Endometrium (tissue), 2 donors: ENCODE data around the gene NELFB.

Experiments used
- FAIRE-seq: peaks from 2 replicates; lab custom pipeline; 2012; peaks lifted over from hg19 to GRCh38; lab: Jason Lieb, UNC
- donor health status: control.
- donor health status: control.

The NELFB gene

DNA sequence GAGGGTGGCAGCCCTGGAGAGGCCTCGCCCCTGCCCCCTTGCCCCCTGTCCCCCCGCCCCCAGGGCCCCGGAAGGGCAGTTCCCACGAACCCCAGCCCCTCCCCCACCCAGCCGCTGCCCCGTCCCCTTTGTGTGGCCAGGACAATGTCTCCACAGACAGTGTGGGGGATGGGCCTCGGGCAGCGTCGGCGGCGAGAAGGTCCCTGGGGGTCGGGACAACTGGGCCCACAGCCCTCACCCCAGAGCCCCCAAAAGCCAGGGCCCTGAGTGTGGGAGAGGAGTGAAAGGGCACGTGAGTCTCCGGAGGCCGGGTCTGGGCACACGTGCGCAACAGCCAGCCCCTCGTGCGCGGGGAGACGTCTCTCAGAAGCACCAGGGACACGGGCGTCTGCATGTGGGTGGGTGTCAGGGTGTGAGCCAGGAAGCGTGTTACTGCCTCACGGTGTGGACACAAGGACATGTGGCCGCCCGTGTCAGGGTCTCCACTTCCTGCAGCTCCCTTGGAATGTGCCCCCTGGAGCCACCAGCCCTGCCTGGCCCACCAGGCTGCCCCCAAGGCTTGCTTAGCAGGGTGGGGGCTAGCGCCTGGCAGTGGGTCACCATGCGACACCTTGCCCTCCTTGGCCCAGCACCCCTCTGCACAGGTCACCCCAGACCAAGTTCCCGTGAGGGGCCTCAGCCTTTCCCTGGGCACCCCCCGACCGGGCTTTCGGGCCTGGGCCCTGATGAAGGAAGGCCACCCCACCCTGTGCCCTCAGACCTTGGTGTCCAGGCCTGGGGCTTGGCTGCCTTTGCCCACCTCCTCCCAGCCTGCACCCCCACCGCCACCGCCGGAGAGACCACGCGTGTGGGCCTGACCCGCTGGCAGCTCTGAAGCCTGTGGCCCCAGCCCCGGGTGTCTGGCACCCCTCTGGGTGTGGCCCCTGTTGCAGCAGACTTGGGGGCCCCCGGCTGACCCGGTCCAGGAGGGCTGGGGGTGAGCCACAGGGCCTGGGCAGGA, 59.7 kb downstream of the NELFB start:
- FAIRE-seq: no peak

DNA sequence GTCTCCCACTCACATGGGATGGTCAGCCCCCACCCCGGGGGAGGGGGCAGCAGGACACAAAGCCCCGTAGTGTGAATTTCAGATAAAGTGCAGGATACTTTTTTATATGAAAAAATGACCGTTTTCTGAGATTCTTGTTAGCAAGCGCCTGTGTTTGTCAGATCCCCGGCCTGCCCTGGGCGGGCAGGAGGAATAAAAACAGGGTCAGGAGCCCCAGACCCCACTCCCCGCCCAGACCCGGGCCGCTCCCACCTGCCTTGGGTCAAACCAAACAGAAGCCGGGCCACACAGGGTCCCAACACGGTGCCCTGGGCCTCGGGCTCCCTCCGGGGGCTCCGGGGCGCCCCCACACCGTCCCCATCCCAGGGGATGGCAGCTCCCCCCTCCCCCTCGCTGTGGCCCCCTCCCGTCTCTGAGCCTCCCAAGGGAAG, 60.5 kb downstream of the NELFB start:
- FAIRE-seq: no peak

DNA sequence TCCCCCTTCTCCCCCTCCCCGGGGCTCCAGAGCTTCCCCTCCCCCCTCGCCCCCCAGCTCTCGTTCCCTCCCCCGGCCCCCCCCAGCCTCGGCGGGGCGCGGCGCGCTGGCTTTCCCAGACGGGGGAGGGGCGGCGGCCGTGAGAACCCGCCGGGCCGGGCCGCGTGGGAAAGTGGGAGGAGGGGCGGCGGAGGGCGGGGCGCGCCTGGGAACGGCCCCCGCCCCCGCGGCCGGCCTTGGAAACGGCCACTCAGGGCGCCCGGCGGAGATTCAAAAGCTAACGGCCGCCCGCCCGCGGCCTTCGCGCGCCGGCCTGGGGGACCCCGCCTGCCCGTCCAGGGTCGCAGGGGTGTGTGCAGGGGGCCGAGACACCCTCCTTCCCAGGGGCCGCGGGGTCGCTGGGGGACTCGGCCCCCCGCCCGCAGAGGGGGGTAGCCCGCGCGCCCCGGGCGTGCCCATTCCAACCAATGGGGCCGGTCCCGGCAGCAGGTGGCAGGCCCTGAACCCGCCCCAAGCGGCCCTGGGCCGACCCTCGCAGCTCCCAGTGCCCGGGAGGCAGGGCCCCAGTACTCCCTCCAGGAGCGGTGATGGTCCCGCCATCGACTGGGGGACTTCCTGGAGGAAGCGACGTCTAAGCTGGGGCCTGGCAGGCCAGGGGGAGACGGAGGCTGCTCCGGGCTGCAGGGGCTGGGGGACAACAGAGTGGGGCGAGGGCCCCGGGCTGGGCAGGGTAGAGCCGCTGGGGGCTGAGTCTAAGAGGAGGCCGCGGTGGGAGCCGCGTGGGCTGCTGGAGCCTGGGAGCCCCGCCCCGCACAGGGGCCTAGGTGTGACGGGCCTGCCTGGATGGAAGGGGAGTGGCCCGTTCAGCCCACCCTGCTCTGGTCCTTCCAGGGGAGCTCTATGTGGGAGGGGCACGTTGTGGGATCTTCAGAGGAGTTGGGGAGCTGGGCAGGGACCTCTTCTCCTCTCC, 61.2 kb downstream of the NELFB start:
- no peak for FAIRE-seq

DNA sequence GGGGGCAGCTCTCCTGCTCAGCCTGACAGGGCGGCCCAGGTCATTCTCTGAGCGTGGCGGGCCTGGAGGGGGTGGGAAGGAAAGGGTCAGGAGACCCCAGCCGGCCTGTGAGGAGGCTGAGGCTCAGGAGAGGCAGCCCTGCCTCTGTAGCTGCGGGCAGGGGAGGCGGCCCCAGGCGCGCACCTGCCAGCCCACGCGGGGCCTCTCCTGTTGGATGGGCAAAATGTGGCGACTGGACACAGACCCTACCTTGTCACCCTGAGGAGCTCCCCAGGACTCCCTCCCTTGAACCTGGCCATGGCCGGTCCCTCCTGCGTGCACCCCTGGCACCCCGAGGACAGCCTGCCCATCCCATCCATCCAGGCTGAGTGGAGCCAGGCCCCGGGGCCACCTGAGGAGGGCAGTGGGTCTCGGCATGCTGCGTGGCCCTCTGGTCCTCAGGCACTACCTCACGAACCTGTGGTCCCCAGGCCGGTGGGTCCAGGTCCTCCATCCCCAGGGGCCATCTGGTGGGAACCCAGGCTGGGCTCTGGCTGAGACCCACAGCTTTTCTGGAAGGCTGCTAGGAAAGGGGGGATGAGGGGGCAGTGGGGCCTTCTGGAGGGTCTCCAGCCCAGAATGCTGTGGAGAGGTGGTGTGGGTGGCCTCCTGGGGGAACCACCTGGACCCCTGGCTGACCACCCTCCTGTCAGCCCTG, 62.0 kb downstream of the NELFB start:
- no peak for FAIRE-seq

DNA sequence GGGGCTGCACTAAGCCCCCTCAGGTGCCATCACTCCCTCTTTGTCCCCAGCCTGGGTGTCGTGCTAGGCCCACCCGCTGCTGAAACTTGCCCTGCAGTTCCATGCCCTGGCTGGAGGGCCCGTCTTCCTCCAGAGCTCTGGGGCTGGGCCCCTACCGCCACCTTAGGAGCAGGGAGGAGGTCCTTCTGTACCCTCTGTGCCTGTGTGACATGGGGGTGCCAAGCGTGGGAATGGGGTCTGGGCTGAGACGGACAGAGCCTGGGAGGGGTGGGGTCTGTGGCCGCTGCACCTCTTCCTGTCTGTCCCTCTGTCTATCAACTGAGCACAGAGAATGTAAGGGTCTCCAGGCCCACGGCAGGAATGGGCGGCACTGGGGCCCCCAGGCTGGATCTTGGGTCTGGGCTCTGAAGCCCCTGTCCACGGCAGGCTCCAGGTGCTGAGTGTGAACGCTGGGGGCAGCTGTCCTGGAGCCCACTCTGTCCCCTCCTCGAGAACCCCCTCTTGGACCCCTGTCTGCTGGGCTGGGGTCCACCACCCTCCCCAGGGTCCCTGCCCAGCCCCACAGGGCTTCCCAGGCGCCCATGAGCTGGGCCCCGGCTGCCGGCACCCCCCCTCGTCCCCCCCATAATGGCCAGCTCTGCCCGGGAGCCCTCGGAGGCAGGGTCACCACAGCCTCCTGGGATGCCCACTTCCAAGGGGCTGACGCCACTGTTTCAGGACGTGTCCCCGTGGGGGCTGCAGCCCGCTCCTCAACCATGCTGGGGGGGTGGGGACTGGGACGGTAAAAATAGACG, 62.8 kb downstream of the NELFB start:
- FAIRE-seq: no peak

DNA sequence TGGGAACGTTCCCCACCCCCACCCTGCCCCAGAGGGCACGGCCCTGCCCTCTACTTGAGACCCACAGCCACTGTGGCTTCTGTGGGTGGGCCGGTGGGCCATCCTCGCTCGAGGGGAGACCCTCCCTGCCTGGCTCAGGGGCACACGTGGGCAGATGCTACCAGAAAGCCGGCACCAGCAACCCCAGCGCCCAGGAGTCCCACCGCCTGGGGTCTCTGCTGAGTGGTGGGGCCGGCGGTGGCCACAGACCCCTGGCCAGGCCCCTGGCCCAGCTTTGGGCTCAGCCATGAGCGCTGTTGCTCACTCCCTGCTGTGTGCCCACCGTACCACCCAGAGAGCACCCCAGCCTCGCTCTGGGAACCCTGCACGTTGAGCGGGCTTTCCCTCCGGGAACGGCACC, 63.5 kb downstream of the NELFB start:
- FAIRE-seq: no peak

DNA sequence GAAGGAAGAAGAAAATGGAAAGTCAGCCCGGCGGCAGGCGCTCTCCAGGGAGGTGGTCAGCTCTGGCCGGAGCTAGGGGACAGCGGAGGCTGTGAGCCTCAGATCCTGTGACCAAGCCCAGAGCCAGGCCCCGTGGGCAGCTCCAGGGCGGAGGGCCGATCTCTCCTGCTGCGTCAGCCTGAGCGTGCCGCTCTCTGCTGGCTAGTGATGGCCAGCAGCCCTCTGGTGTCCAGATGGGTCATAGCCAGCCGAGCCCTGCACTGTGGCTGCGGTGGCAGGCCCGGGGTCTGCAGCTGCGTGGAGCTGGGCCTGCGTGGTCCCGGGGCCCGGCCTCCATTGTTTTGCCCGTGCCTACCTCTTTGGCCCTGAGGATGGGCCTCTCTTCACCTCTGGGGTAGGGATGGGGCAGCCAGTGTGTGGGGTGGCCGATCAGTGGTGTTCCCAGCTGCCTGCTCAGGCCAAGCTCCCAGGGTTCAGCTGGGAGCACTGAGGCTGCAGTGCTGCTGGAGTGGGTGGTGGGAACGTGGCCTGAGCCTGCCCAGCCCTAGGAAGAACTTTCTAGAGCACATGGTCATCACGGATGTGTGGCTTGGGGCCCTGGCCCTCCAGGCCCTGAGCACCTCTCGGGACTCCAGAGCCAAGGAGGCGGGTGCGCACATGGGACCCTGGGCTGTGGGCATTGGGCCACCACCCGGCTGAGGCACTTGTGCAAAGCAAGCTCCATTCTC, 64.0 kb downstream of the NELFB start:
- no peak for FAIRE-seq

DNA sequence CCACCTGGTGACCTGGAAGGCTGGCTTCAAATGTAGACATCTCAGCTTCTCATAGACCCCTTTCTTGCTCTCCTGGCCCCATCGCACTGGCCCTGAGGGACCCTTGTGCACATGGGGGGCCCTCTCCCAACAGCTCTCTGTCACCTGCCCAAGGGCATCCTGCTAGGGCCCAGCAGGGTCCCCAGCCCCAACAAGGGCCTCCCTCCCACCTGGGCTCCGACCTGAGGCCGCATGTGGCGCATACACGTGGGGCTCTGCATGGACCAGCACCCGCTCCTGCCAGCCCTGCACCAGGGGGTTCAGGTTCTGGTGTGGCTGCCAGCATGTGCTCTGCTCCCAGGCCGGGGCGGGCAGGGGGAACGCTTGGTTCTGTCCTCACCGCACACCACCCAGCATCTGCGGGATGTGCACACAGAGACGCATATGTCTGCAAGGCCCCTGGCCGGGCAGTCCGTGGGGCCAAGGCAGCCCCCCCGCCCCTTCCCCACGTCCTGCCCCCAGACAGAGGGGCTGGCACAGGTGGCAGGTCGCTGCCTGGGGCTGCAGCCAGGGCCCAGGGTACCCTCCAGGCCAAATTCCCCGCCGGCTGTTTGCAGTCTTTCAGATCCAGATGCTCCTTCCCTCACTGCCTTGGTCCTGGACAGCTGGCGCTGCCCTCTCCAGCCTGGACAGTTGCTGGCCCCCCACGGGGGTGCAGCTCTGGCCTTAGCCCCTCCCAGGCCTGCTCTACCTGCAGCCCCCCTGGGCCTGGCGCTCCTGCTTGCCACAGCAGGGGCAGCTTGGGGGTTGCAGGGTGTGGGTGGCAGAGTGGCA, 64.8 kb downstream of the NELFB start:
- no peak for FAIRE-seq

DNA sequence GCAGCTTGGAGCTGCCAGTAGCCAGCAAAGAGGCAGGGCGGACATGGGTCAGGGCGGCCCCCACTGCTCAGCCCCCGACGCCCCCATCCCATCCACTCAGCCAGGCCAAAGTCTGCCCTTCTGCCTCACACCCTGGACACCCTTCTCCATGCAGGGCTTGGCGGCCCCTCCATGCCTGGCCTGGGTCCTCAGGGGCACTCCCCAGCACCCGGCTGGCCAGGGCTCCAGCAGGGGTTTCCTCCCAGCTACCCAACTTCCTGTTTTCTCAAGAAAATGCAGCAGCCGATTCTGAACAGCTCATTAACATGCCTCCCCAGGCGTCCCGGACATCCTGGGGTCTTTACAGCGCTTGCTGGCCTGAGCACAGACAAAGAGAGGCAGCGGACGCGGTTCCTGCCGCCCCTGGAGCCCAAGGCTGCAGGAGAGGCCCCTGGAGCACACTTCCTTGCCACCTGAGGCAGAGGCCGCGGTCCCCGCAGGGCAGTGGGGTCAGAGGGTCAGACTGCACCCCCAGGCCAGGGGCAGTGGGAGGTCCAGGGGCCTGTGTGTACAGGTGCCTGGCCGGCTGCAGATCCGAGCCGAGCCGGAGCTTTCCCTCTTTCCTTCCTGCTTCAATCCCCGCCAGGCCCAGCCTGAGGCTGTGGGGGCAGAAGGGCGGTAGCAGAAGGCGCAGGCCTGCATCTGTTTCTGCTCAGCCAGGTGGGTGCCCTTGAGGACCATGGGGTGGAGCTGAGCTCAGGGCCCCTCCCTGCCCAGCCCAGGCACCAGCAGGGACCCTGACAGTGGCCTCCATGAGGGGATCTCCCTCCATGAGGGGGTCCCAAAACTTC, 65.6 kb downstream of the NELFB start:
- no peak for FAIRE-seq

DNA sequence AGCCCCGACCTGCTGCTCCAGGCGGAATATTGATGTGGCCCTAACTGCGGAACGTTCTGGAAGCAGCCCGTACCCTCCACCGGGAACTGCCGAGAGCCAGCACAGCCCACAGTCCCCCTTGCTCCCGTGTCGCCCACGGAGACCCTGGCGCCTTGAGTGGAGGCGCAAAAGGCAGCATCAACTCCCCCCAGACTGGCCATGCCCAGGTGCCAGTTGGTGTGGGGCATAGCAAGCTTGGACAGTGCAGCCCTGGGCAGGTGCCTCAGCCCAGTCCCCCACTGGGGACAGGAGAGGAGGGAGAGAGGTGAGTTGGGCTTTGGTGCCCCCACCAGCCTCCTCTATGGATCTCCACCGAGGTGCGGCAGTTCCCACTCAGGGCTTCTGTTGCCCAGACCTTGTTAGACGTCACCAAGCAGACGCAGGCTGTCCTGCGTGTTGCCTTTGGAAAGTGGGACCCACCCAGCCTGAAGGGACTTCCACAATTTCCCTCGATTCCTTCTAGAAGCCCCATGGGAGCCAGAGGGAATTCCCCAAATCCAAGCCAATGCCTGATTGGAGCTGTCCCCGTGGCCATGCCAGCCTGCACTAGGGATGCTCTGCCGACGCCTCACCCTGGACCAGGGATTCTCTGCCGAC, 66.7 kb downstream of the NELFB start:
- no peak for FAIRE-seq
